ENCODE measurements around the gene ARHGEF6.

- no peak for TF ChIP-seq CTCF (conservative IDR thresholded peaks at IDR 0.05; ENCODE audit: low read length)
- no peak for TF ChIP-seq EZH2phosphoT487 (IDR thresholded peaks at IDR 0.05; ENCODE audit: borderline replicate concordance)
Measured at GRCh38 chrX:136754651-136755050, 26.1 kb downstream of the ARHGEF6 start.

Data from Loucy (cell line).